HG03103 (cell line): ENCODE data around the gene MCRIP2.

Source experiments
- ATAC-seq: cut with Tn5 transposase; IDR thresholded peaks from one replicate; pipeline ENCODE4 v1.9.1; 2021; ENCODE audit warnings: low read depth; ENCODE audit not compliant: unreplicated experiment

MCRIP2 gene

DNA sequence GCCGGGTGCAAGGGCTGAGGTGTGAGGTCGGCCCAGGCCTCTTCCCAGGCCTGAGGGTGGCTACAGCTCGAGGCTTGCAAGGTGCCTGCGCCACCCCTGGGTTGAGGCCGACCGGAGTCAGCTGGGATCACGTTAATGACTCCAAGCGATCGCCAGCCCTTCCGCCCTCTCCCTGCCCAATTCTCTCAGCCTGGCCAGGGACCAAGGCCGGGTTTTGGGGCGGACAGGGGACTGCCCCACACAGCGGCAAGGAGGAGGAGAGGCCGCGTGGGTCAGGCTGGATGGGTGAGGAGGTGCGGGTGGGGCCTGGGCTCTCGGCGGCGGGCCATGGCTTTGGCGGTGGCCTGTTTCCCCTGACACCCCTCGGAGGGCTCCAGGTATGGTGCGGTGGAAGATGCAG lies 51.7 kb downstream of the MCRIP2 start:
- ATAC-seq, result no peak

DNA sequence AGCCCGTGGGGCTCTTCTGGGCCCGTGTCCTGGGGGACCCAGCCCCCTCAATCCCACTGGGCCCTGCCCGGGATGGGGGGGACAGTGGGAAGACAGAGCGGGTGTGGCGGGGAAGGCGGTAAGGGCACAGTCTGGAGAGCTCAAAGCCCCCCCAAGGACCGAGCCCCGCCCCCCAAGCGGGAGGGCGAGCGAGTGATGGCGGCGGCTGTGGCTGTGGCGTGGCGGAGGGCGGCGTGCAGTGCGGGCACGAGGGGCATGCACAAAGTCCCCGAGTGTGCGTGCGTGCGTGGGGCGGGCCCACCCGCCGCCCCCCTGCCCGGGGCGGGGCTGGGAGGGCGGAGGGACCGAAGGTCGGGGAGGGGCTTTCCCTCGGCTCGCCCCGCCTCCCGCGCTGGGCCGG lies 52.1 kb downstream of the MCRIP2 start:
- no peak for ATAC-seq

DNA sequence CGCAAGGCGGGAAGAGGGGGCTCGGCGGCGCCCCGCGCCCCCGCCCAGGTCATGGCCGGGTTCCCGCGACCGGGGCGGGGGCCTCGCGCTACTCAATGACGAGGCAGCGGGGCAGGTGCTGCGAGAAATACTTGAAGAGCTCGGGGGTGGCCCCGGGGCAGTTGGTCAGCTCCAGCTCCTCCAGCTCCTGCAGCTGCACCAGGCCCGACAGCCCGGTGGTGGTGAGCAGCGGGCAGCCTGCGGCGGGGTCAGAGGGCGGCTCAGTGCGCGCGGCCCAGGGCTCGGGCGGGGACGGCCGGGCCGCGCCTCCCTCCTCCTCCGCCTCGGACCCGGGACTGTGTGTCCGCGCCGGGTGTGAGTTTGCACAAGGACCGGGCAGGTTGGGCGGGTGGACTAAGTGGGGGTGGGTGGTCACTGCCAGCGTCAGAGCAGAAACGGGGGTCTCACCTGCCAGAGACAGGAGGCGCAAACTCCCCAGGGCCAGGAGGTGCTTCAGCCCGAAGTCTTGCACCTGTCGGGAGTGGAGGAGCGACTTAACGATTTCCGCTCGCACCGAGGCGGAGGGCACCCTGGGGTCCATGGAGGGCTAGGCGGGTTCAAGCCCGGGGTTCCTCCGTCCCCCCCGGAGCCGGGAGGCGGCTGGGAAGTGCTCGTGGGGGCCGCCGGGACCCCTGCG lies 52.7 kb downstream of the MCRIP2 start:
- ATAC-seq, result no peak

DNA sequence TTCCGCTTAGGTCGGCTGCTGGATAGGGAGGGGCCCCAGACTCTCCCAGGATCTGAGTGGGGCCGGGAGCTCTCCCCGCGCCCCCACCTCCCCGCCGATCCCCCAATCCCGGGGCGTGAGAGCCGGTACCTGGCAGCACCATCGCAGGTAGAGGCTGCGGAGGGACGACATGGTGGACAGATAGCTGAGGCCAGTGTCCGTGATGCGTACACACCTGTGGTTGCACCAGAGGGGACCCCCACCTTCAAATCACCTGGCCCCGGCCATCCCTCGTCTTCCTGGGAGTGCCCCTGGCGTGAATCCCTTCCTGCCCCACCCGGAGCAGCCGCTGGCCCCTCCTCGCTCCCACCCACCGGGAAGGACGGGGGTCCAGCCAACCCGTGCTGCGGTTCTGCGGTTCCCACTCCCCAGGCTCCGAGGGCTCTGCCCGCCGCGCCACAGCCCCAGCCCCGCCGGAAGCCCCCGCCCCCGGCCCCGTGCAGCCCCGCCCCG lies 53.3 kb downstream of the MCRIP2 start:
- no peak for ATAC-seq

DNA sequence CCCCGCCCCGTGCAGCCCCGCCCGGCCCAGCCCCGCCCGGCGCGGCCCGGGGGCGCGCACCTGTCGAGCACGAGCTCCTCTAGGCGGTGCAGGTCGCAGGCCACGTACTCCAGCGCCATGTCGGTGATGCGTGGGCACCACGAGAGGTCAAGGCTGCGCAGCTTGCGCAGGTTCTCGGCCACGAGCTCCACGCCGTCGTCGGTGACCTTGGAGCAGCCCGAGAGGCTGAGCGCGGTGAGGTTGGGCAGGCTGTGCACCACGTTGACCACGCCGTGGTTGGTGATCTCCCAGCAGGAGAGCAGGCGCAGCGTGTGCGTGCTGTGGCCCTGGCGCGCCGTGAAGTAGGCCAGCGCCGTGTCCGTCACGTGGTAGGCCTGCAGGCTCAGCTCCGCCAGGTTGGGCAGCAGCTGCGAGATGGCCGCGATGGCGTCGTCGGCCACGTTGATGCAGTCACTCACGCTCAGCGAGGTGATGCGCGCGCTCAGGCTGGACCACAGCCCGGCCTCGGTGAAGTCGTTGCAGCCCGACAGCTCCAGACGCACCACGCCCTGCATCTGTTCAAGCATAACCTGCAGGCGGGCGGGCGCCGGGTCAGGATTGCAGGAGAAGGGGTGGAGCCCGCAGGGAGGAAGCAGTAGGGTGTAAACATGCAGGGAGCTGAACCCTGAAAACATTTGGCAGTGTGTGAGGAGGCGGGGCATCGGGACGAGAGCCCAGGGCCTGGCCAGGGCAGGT lies 53.9 kb downstream of the MCRIP2 start:
- ATAC-seq, result no peak
